Frontal cortex (tissue), 4 donors: ENCODE measurements around the gene GORASP2. TPM values are rescaled to one million over a fixed set of nuclear protein-coding genes. Genes with fewer than 3 reads are reported as not detected.

ENCODE experiments used
- DNase-seq, 2 donors: peaks; one replicate each; pipeline ENCODE4 v3.0.0; 2012; ENCODE audit warnings: low spot score in 2 of 2
- FAIRE-seq: peaks from 2 replicates; lab custom pipeline; 2012; peaks lifted over from hg19 to GRCh38; lab: Jason Lieb, UNC
- total RNA-seq: library from RNA; depleted of rRNA; stranded (reverse); fragments of >200 nt; gene quantifications from one replicate; pipeline ENCODE4 v1.2.3, GENCODE V29; 2014
- donor health status: control.
- donor health status: control.
- donor health status: control.

The GORASP2 gene
- total RNA-seq, 1 donor from 2014 or later, result 21.6 TPM

- DNase-seq (no peak), FAIRE-seq (no peak)
These were observed 6.2 kb upstream of the GORASP2 start for GRCh38 chr2:170922634-170923494.

GRCh38 chr2:170923799-170924198 is 5.3 kb upstream of the GORASP2 start:
- DNase-seq (no peak), FAIRE-seq (no peak)

GRCh38 chr2:170924969-170925368 is 4.1 kb upstream of the GORASP2 start:
- no peak for DNase-seq
- FAIRE-seq, result no peak

- FAIRE-seq (no peak), DNase-seq (no peak)
These were observed 3.1 kb upstream of the GORASP2 start for GRCh38 chr2:170925923-170926322.

GRCh38 chr2:170926743-170927297 is 2.2 kb upstream of the GORASP2 start:
- FAIRE-seq (no peak), DNase-seq (no peak)

GRCh38 chr2:170928036-170928823 is 823 bp upstream of the GORASP2 start:
- peak in 1 of 2 donors; percentile 34 for DNase-seq
- FAIRE-seq, result no peak

GRCh38 chr2:170929686-170930050 is 615 bp downstream of the GORASP2 start:
- FAIRE-seq, result no peak
- peak; percentile 32 to 33 for DNase-seq

- no peak for FAIRE-seq
- DNase-seq, result no peak
These were observed 1.3 kb downstream of the GORASP2 start for GRCh38 chr2:170930131-170930990.

- DNase-seq, result no peak
These were observed 1.9 kb downstream of the GORASP2 start for GRCh38 chr2:170930991-170931266.

GRCh38 chr2:170932166-170932565 is 3.1 kb downstream of the GORASP2 start:
- no peak for DNase-seq
- FAIRE-seq, result no peak

More at GRCh38 chr2:170930991-170931266, 1.9 kb downstream of the GORASP2 start:
- FAIRE-seq, result no peak

- DNase-seq, result no peak
- FAIRE-seq, result no peak
These were observed 3.9 kb downstream of the GORASP2 start for GRCh38 chr2:170932948-170933347.

GRCh38 chr2:170937709-170938379 is 8.8 kb downstream of the GORASP2 start:
- DNase-seq, result no peak
- no peak for FAIRE-seq

GRCh38 chr2:170940066-170940465 is 11.0 kb downstream of the GORASP2 start:
- FAIRE-seq, result no peak
- DNase-seq, result no peak

GRCh38 chr2:170942615-170943014 is 13.6 kb downstream of the GORASP2 start:
- no peak for DNase-seq
- no peak for FAIRE-seq

GRCh38 chr2:170943041-170943440 is 14.0 kb downstream of the GORASP2 start:
- FAIRE-seq (no peak), DNase-seq (no peak)

- DNase-seq, result no peak
- FAIRE-seq, result no peak
These were observed 14.5 kb downstream of the GORASP2 start for GRCh38 chr2:170943596-170943995.

GRCh38 chr2:170944545-170944944 is 15.5 kb downstream of the GORASP2 start:
- DNase-seq (no peak), FAIRE-seq (no peak)

- no peak for FAIRE-seq
- no peak for DNase-seq
These were observed 20.4 kb downstream of the GORASP2 start for GRCh38 chr2:170949415-170949814.

- no peak for FAIRE-seq
- no peak for DNase-seq
These were observed 21.2 kb downstream of the GORASP2 start for GRCh38 chr2:170950221-170950761.
